Coronary artery (tissue), 2 donors: ENCODE results near the gene UBA3.

Experiments
- DNase-seq: peaks from one replicate; pipeline ENCODE4 v3.0.0-alpha.2; 2017; ENCODE audit warnings: low spot score
- H3K27ac ChIP-seq, 2 donors: fragments of 200-600 bp; sonication (generic); one replicate each; pipeline ENCODE4 v1.5.1; 2016 to 2019
- H3K4me3 ChIP-seq: fragments of 200-600 bp; sonication (generic); 2 replicates; pipeline ENCODE4 v1.5.1; 2016; ENCODE audit warnings: mild to moderate bottlenecking, moderate library complexity
- TF ChIP-seq, protein P1 (sequence below): fragments of 200-600 bp; sonication (generic); IDR thresholded peaks from one replicate; pipeline ENCODE4 v1.5.1; 2019; ENCODE audit warnings: antibody characterized with exemption

Gene UBA3

DNA sequence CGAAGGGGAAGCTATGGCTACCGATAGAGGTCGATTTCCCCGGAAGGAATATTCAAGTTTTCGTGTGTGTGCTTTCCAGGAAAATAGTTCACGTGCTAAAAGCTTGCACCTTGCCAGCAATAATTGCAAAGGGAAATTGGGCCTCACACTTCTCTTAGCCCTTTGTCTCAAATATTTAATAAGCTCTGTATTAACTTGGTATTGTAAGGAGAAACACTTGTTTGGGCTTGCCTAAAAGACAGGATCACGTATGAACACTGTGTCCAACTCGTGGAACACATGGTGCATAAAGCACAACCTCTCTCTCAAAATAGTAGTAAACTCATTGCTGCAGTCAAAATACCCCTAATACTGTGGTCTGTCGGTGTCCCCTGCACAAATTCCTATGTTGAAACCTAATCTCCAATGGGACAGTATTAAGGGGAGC, 27.7 kb downstream of the UBA3 start:
- TF ChIP-seq, protein P1, sequence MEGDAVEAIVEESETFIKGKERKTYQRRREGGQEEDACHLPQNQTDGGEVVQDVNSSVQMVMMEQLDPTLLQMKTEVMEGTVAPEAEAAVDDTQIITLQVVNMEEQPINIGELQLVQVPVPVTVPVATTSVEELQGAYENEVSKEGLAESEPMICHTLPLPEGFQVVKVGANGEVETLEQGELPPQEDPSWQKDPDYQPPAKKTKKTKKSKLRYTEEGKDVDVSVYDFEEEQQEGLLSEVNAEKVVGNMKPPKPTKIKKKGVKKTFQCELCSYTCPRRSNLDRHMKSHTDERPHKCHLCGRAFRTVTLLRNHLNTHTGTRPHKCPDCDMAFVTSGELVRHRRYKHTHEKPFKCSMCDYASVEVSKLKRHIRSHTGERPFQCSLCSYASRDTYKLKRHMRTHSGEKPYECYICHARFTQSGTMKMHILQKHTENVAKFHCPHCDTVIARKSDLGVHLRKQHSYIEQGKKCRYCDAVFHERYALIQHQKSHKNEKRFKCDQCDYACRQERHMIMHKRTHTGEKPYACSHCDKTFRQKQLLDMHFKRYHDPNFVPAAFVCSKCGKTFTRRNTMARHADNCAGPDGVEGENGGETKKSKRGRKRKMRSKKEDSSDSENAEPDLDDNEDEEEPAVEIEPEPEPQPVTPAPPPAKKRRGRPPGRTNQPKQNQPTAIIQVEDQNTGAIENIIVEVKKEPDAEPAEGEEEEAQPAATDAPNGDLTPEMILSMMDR, result no peak
- no peak for DNase-seq
- peak overlapping the region; percentile 92 to 98 for H3K27ac ChIP-seq
- peak overlapping the region; percentile 94 for H3K4me3 ChIP-seq

DNA sequence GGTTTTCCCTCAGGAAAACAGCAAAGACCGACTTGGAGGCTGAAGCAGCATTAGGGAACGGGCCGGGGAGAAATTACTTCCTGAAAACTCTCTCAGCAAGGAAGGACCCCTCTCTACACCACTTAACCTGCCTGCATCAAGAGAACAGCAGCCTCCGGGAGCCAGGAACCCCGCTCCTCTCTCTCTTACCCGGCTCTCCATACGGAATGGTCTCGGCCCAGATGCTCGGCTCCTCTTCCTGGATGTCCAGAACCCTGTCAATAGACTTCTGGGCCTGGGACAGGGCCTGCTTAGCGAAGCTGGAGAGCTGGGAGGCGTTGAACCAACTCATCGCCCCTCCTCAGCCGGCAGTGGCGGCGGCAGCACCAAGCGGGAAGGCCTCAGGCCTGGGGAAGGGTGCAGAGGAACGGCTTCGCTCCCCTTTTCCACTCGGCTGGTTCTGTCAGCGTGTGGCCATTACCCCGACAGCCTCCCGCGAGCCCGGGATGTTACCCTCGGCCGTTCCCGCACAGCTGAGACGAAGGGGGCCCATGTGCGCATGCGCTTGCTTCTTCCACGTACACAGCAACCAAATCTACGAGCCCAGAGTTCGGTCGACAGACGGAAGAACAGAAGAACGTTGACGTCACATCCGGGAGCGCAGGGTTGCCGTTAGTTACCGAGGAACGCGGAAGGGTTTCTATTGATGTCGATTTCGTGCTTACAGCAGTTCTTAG, 28.3 kb downstream of the UBA3 start, which contains the start of gene TMF1:
TSS of gene TMF1 (minus strand) at position 578 of the 716 bp plus-strand sequence. CDS start at position 331, 247 bp downstream.
- peak within 1 kb of the TSS; percentile 92 to 98 for H3K27ac ChIP-seq
- peak; percentile 98 for DNase-seq
- peak within 1 kb of the TSS; percentile 94 for H3K4me3 ChIP-seq
- TF ChIP-seq, protein P1, result no peak

DNA sequence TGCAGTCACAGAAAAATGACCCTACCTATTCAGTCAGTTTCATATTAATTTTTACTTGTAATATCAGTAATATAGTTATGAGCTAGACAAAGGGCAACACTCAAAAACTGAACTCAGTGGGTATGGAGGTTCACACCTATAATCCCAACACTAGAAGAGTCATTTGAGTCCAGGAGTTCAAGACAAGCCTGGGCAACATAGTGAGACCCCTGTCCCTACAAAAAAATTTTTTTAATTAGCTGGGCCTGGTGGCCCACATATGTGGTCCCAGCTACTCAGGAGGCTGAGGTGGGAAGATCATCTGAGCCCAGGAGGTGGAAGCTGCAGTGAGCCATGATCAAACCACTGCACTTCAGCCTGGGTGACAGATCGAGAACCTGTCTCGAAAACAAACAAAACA, 31.2 kb downstream of the UBA3 start:
- no peak for DNase-seq
- TF ChIP-seq, protein P1, result no peak
- no peak overlapping the region for H3K27ac ChIP-seq
- no peak overlapping the region for H3K4me3 ChIP-seq

DNA sequence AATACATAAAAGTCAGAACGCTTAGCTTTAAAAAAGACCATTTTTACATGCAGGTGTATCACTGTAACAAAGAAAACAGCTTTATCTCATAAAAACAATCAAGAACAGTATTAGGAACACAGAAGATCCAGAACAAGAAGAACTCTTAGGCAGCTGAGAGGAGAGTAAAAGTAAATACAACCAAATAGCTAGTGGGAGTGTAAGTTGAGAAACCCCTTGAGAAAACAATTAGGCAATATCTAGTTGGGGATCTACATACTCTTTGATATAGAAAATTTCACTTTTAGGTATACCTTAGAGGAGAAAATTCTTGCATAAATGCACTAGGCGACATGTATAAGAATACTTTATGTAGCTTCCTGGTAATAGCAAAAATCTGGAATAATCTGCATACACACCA, 35.6 kb downstream of the UBA3 start:
- TF ChIP-seq, protein P1, result no peak
- H3K27ac ChIP-seq, result no peak overlapping the region
- no peak overlapping the region for H3K4me3 ChIP-seq
- DNase-seq, result no peak

DNA sequence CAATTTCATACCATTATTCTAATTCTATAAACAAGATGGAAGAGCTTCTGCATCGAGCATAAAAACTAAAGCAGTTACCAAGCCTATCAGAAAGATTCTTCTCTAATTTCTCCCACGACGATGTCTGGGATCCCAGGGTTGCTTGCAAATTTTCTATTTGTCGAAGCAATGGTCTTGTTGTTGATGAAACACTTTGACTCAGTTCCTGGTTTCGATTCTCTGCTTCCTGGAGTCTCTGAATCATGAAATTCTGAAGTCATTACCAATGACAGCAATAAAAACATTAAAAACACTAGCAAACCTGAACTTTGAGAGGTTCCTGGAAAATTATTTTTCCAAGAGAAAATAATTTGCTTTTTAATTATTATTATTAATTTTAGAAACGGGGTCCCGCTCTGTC, 46.7 kb downstream of the UBA3 start:
- no peak overlapping the region for H3K4me3 ChIP-seq
- no peak for DNase-seq
- H3K27ac ChIP-seq, result no peak overlapping the region
- TF ChIP-seq, protein P1, result no peak

DNA sequence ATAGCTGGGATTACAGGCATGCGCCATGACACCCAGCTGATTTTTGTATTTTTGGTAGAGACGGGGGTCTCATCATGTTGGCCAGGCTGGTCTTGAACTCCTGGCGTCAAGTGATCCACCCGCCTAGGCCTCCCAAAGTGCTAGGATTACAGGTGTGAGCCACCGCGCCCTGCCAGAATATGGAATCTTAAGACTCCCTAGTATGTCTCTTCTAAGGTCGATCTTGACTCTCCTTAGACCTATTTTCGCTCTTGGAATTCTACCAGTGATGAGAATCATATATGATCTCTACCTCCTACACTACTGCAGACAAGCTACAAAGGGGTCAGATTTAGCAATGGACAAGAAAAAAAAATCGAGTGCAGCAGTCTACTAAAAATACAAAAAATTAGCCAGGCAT, 47.4 kb downstream of the UBA3 start:
- DNase-seq, result no peak
- Histone ChIP-seq H3K4me3 (no peak overlapping the region), H3K27ac (no peak overlapping the region)
- TF ChIP-seq, protein P1, result no peak

DNA sequence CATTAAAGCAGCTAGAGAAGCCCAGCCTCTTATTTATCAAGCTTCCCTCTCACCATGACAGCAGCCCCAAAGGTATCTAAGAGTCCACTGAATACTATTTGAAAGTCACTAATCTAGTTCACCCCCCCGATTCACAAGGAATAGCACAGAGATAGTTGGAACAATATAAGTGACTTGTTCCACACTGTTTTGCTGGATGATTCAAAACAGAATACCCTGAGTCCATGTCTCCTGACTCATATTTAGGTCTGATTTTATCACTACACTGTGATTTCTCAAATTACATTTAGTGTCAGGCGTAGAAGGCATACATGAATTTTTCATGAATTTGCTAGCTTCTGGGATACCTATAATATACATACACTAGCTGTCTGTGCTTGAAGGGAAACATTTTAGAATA, 48.0 kb downstream of the UBA3 start:
- H3K27ac ChIP-seq, result no peak overlapping the region
- H3K4me3 ChIP-seq, result no peak overlapping the region
- DNase-seq, result no peak
- TF ChIP-seq, protein P1, result no peak
